Activated naive CD8-positive, alpha-beta T cell treated with anti-CD3 and anti-CD28 coated beads, Interleukin-2, amount 10 ng/mL, durations not matched to agents 7 days and 5 days (primary cell): ENCODE results near the gene IRF2. TPM values are rescaled to one million over a fixed set of nuclear protein-coding genes. Genes with fewer than 3 reads are reported as not detected.

Experiments used
- ATAC-seq: fragments of 150-1000 bp; cut with Tn5 transposase; one replicate; pipeline ENCODE4 v1.10.0; 2021; ENCODE audit warnings: low read depth, moderate library complexity
- POLR2A ChIA-PET: fragments of 350-600 bp; sonication (Branson Sonifier 250); formaldehyde crosslinking; loops from one replicate; lab custom pipeline; 2021; ENCODE audit warnings: antibody characterized with exemption; lab: Charles Lee
- DNase-seq: peaks from one replicate; pipeline ENCODE4 v3.0.0; 2021
- H3K27ac Mint-ChIP-seq: one replicate; pipeline ENCODE4 v1.8.0; 2022; ENCODE audit warnings: mild to moderate bottlenecking, mixed read lengths
- H3K27me3 Mint-ChIP-seq: one replicate; pipeline ENCODE4 v1.8.0; 2022; ENCODE audit warnings: mild to moderate bottlenecking, moderate library complexity, mixed read lengths
- H3K36me3 Mint-ChIP-seq: one replicate; pipeline ENCODE4 v1.8.0; 2021; ENCODE audit warnings: mild to moderate bottlenecking, mixed read lengths
- H3K4me1 Mint-ChIP-seq: one replicate; pipeline ENCODE4 v1.8.0; 2021; ENCODE audit warnings: mixed read lengths
- H3K4me3 Mint-ChIP-seq: one replicate; pipeline ENCODE4 v1.8.0; 2022; ENCODE audit warnings: mild to moderate bottlenecking, moderate library complexity, mixed read lengths
- H3K9me3 Mint-ChIP-seq: one replicate; pipeline ENCODE4 v1.8.0; 2021; ENCODE audit warnings: mixed read lengths
- total RNA-seq, 2 experiments: library from RNA; stranded (reverse); gene quantifications; one replicate each; pipeline ENCODE4 v1.2.3, GENCODE V29; 2021

Gene IRF2
- total RNA-seq, 2 experiments from 2014 or later = 72.0 to 73.2 TPM

- Mint-ChIP-seq H3K4me3 (peak overlapping the region; percentile 88), H3K36me3 (peaks cover 55% of the 10 kb centered on the region), H3K4me1 (peaks cover 60% of the 10 kb centered on the region), H3K27me3 (no peaks in the 10 kb centered on the region), H3K27ac (peak overlapping the region; percentile 99), H3K9me3 (no peaks in the 10 kb centered on the region)
- POLR2A ChIA-PET = interaction anchor here (0.8 to 2.1 kb wide), 13 partner anchors 30 to 317 kb away, joined by 3 to 22 read pairs (median 8); partner anchors contain the start of genes CASP3, CENPU, IRF2 and PRIMPOL
- peak; percentile 72 for ATAC-seq
- peak; percentile 49 for DNase-seq
Observed at GRCh38 chr4:184416913-184417734, 57.2 kb downstream of the IRF2 start.

GRCh38 chr4:184415071-184415470 lies 59.3 kb downstream of the IRF2 start:
- H3K4me3 Mint-ChIP-seq = no peak overlapping the region
- DNase-seq (no peak), ATAC-seq (no peak)
- H3K36me3 Mint-ChIP-seq = peaks cover 49% of the 10 kb centered on the region
- H3K27me3 Mint-ChIP-seq = no peaks in the 10 kb centered on the region
- H3K9me3 Mint-ChIP-seq = no peaks in the 10 kb centered on the region
- H3K4me1 Mint-ChIP-seq = peaks cover 47% of the 10 kb centered on the region
- POLR2A ChIA-PET = interaction anchor here (0.9 to 3.0 kb wide), 2 partner anchors 60 to 319 kb away, joined by 3 to 12 read pairs; partner anchors contain the start of genes CENPU and IRF2
- H3K27ac Mint-ChIP-seq = peak overlapping the region; percentile 47

GRCh38 chr4:184413261-184414046 lies 60.9 kb downstream of the IRF2 start:
- DNase-seq = no peak
- POLR2A ChIA-PET = interaction anchor here (3.0 kb wide), 1 partner anchor 61 kb away, joined by 12 read pairs; the partner anchor contains the start of gene IRF2
- peak overlapping the region; percentile 61 for H3K27ac Mint-ChIP-seq
- peaks cover 49% of the 10 kb centered on the region for H3K4me1 Mint-ChIP-seq
- H3K36me3 Mint-ChIP-seq = peaks cover 54% of the 10 kb centered on the region
- no peak overlapping the region for H3K4me3 Mint-ChIP-seq
- no peaks in the 10 kb centered on the region for H3K9me3 Mint-ChIP-seq
- no peak for ATAC-seq
- H3K27me3 Mint-ChIP-seq = no peaks in the 10 kb centered on the region

- H3K4me1 Mint-ChIP-seq = peaks cover 46% of the 10 kb centered on the region
- no peak for DNase-seq
- H3K27me3 Mint-ChIP-seq = no peaks in the 10 kb centered on the region
- no peak overlapping the region for H3K4me3 Mint-ChIP-seq
- peak overlapping the region; percentile 81 for H3K27ac Mint-ChIP-seq
- no peak for ATAC-seq
- POLR2A ChIA-PET = interaction anchor here (0.7 to 1.9 kb wide), 2 partner anchors 10 to 73 kb away, joined by 3 to 12 read pairs; no protein-coding TSS in a partner anchor
- H3K9me3 Mint-ChIP-seq = no peaks in the 10 kb centered on the region
- H3K36me3 Mint-ChIP-seq = peaks cover 57% of the 10 kb centered on the region
Observed at GRCh38 chr4:184410748-184411147, 63.6 kb downstream of the IRF2 start.

GRCh38 chr4:184409911-184410692 lies 64.2 kb downstream of the IRF2 start:
- ATAC-seq (peak; percentile 56), DNase-seq (peak; percentile 49)
- Mint-ChIP-seq H3K27ac (peak overlapping the region; percentile 81), H3K27me3 (no peaks in the 10 kb centered on the region), H3K36me3 (peaks cover 58% of the 10 kb centered on the region), H3K4me3 (peak overlapping the region; percentile 72), H3K9me3 (no peaks in the 10 kb centered on the region), H3K4me1 (peaks cover 45% of the 10 kb centered on the region)
- POLR2A ChIA-PET = interaction anchor here (1.0 to 2.5 kb wide), 4 partner anchors 10 to 127 kb away, joined by 3 to 12 read pairs (median 7); partner anchors contain the start of gene IRF2

GRCh38 chr4:184409502-184409901 lies 64.8 kb downstream of the IRF2 start:
- POLR2A ChIA-PET = interaction anchor here (1.0 to 2.5 kb wide), 4 partner anchors 11 to 128 kb away, joined by 3 to 12 read pairs (median 7); partner anchors contain the start of gene IRF2
- Mint-ChIP-seq H3K4me3 (peak overlapping the region; percentile 72), H3K36me3 (peaks cover 57% of the 10 kb centered on the region), H3K27ac (peak overlapping the region; percentile 81), H3K4me1 (peaks cover 43% of the 10 kb centered on the region), H3K9me3 (no peaks in the 10 kb centered on the region), H3K27me3 (no peaks in the 10 kb centered on the region)
- DNase-seq = no peak
- no peak for ATAC-seq

GRCh38 chr4:184408684-184409081 lies 65.7 kb downstream of the IRF2 start:
- H3K4me1 Mint-ChIP-seq = peaks cover 36% of the 10 kb centered on the region
- peak overlapping the region; percentile 81 for H3K27ac Mint-ChIP-seq
- no peaks in the 10 kb centered on the region for H3K9me3 Mint-ChIP-seq
- DNase-seq (no peak), ATAC-seq (no peak)
- H3K4me3 Mint-ChIP-seq = peak overlapping the region; percentile 47
- peaks cover 55% of the 10 kb centered on the region for H3K36me3 Mint-ChIP-seq
- no peaks in the 10 kb centered on the region for H3K27me3 Mint-ChIP-seq
- POLR2A ChIA-PET = interaction anchor here (0.8 to 2.5 kb wide), 4 partner anchors 12 to 129 kb away, joined by 3 to 9 read pairs (median 4); partner anchors contain the start of gene IRF2

- ATAC-seq (no peak), DNase-seq (no peak)
- Mint-ChIP-seq H3K27me3 (no peaks in the 10 kb centered on the region), H3K9me3 (no peaks in the 10 kb centered on the region), H3K27ac (peak overlapping the region; percentile 46), H3K4me1 (peaks cover 34% of the 10 kb centered on the region), H3K36me3 (peaks cover 55% of the 10 kb centered on the region), H3K4me3 (no peak overlapping the region)
- POLR2A ChIA-PET = interaction anchor here (0.8 to 2.5 kb wide), 2 partner anchors 12 to 66 kb away, joined by 3 to 9 read pairs; partner anchors contain the start of gene IRF2
Observed at GRCh38 chr4:184408021-184408683, 66.2 kb downstream of the IRF2 start.

- H3K4me1 Mint-ChIP-seq = peaks cover 35% of the 10 kb centered on the region
- H3K27me3 Mint-ChIP-seq = no peaks in the 10 kb centered on the region
- peak overlapping the region; percentile 5 for H3K27ac Mint-ChIP-seq
- ATAC-seq (no peak), DNase-seq (no peak)
- POLR2A ChIA-PET = no interaction called here
- H3K4me3 Mint-ChIP-seq = no peak overlapping the region
- no peaks in the 10 kb centered on the region for H3K9me3 Mint-ChIP-seq
- peaks cover 59% of the 10 kb centered on the region for H3K36me3 Mint-ChIP-seq
Observed at GRCh38 chr4:184406958-184407391, 67.4 kb downstream of the IRF2 start.

- DNase-seq (no peak), ATAC-seq (no peak)
- H3K9me3 Mint-ChIP-seq = no peaks in the 10 kb centered on the region
- no peak overlapping the region for H3K27ac Mint-ChIP-seq
- H3K27me3 Mint-ChIP-seq = no peaks in the 10 kb centered on the region
- peaks cover 23% of the 10 kb centered on the region for H3K4me1 Mint-ChIP-seq
- no peak overlapping the region for H3K4me3 Mint-ChIP-seq
- POLR2A ChIA-PET = no interaction called here
- peaks cover 65% of the 10 kb centered on the region for H3K36me3 Mint-ChIP-seq
Observed at GRCh38 chr4:184404047-184404446, 70.3 kb downstream of the IRF2 start.

- POLR2A ChIA-PET = no interaction called here
- ATAC-seq (no peak), DNase-seq (no peak)
- Mint-ChIP-seq H3K4me1 (peaks cover 18% of the 10 kb centered on the region), H3K27ac (no peak overlapping the region), H3K27me3 (no peaks in the 10 kb centered on the region), H3K9me3 (no peaks in the 10 kb centered on the region), H3K36me3 (peaks cover 64% of the 10 kb centered on the region), H3K4me3 (no peak overlapping the region)
Observed at GRCh38 chr4:184403384-184403781, 71.0 kb downstream of the IRF2 start.
